DND-41 (cell line): ENCODE measurements around the gene TNIK.

Experiments
- ATAC-seq: fragments of 200-7000 bp; cut with Tn5 transposase; 3 replicates; pipeline ENCODE4 v1.9.1; 2021; ENCODE audit warnings: low read depth; ENCODE audit not compliant: insufficient read depth
- DNase-seq: peaks from one replicate; pipeline ENCODE4 v3.0.0-alpha.2; 2020
- H2AFZ ChIP-seq: 2 replicates; pipeline ENCODE4 v1.6.0; 2012; ENCODE audit warnings: low read depth, low read length
- H3K27ac ChIP-seq: 2 replicates; pipeline ENCODE4 v1.5.1; 2012; ENCODE audit warnings: low read length, inconsistent platforms
- H3K27me3 ChIP-seq: fragments of 200-600 bp; sonication (generic); 2 replicates; pipeline ENCODE4 v1.6.0; 2012; ENCODE audit warnings: low read length, mild to moderate bottlenecking, inconsistent platforms; ENCODE audit not compliant: insufficient read depth, poor library complexity
- H3K36me3 ChIP-seq: 2 replicates; pipeline ENCODE4 v1.5.1; 2012; ENCODE audit warnings: low read length, inconsistent platforms; ENCODE audit not compliant: insufficient read depth
- H3K4me1 ChIP-seq: 2 replicates; pipeline ENCODE4 v1.5.1; 2012; ENCODE audit warnings: mild to moderate bottlenecking, low read length; ENCODE audit not compliant: insufficient read depth
- H3K4me2 ChIP-seq: 2 replicates; pipeline ENCODE4 v1.6.0; 2012; ENCODE audit warnings: mild to moderate bottlenecking, moderate library complexity, low read length, inconsistent platforms; ENCODE audit not compliant: insufficient read depth
- H3K4me3 ChIP-seq, 2 experiments: fragments of 200-600 bp in 1 of 2; shearing (Covaris generic) in 1 of 2; 2 replicates each; pipeline ENCODE4 v1.5.1; 2012 to 2016; ENCODE audit warnings: inconsistent platforms in 2 of 2, low read length in 2 of 2, mild to moderate bottlenecking in 2 of 2, low read depth in 1 of 2, moderate library complexity in 1 of 2
- H3K79me2 ChIP-seq: 2 replicates; pipeline ENCODE4 v1.6.0; 2012; ENCODE audit warnings: low read length, inconsistent platforms; ENCODE audit not compliant: insufficient read depth
- H3K9ac ChIP-seq: 2 replicates; pipeline ENCODE4 v1.6.0; 2012; ENCODE audit warnings: low read depth, mild to moderate bottlenecking, inconsistent platforms, low read length, moderate library complexity
- H3K9me3 ChIP-seq: 2 replicates; pipeline ENCODE4 v1.5.1; 2012; ENCODE audit warnings: low read length, moderate library complexity, mild to moderate bottlenecking, inconsistent platforms; ENCODE audit not compliant: insufficient read depth, severe bottlenecking
- H4K20me1 ChIP-seq: 2 replicates; pipeline ENCODE4 v1.6.0; 2012; ENCODE audit warnings: low read length; ENCODE audit not compliant: insufficient read depth
- CTCF ChIP-seq: IDR thresholded peaks from 2 replicates; pipeline ENCODE4 v1.5.1; 2012; ENCODE audit warnings: borderline replicate concordance, low read length, moderate library complexity, mild to moderate bottlenecking; ENCODE audit not compliant: poor library complexity, severe bottlenecking; ENCODE audit errors: extremely low read depth
- EZH2 ChIP-seq: IDR thresholded peaks from 3 replicates; pipeline ENCODE4 v1.6.1; 2012; ENCODE audit warnings: borderline replicate concordance, low read depth, mild to moderate bottlenecking, moderate library complexity, low read length, inconsistent platforms; ENCODE audit not compliant: severe bottlenecking

Gene TNIK

GRCh38 chr3:171021377-171021776 is 438.8 kb downstream of the TNIK start:
- Histone ChIP-seq H3K27ac (no peak overlapping the region), H3K27me3 (peaks cover 3% of the 10 kb centered on the region), H3K9ac (no peak overlapping the region), H3K4me1 (no peaks in the 10 kb centered on the region), H3K36me3 (no peaks in the 10 kb centered on the region), H3K79me2 (no peaks in the 10 kb centered on the region), H3K4me3 (no peak overlapping the region), H4K20me1 (no peaks in the 10 kb centered on the region), H3K9me3 (no peaks in the 10 kb centered on the region), H2AFZ (no peak overlapping the region), H3K4me2 (no peak overlapping the region)
- no peak for DNase-seq
- TF ChIP-seq CTCF = no peak
- no peak for ATAC-seq

GRCh38 chr3:171018156-171018935 is 441.9 kb downstream of the TNIK start:
- DNase-seq = no peak
- ATAC-seq = no peak
- H3K9me3 ChIP-seq = no peaks in the 10 kb centered on the region
- H3K4me2 ChIP-seq = no peak overlapping the region
- TF ChIP-seq EZH2 = no peak
- no peak for TF ChIP-seq CTCF
- peaks cover 2% of the 10 kb centered on the region for H3K27me3 ChIP-seq
- no peak overlapping the region for H3K27ac ChIP-seq
- no peak overlapping the region for H3K4me3 ChIP-seq
- no peaks in the 10 kb centered on the region for H3K36me3 ChIP-seq
- no peak overlapping the region for H2AFZ ChIP-seq
- H3K9ac ChIP-seq = no peak overlapping the region
- H4K20me1 ChIP-seq = no peaks in the 10 kb centered on the region
- H3K4me1 ChIP-seq = no peaks in the 10 kb centered on the region
- H3K79me2 ChIP-seq = no peaks in the 10 kb centered on the region

- H3K9me3 ChIP-seq = no peaks in the 10 kb centered on the region
- TF ChIP-seq EZH2 (no peak), CTCF (no peak)
- H3K9ac ChIP-seq = no peak overlapping the region
- no peak overlapping the region for H3K4me3 ChIP-seq
- H3K4me1 ChIP-seq = no peaks in the 10 kb centered on the region
- H3K79me2 ChIP-seq = no peaks in the 10 kb centered on the region
- no peak overlapping the region for H2AFZ ChIP-seq
- H4K20me1 ChIP-seq = no peaks in the 10 kb centered on the region
- H3K27ac ChIP-seq = no peak overlapping the region
- H3K27me3 ChIP-seq = no peaks in the 10 kb centered on the region
- no peak for ATAC-seq
- no peaks in the 10 kb centered on the region for H3K36me3 ChIP-seq
- no peak for DNase-seq
- no peak overlapping the region for H3K4me2 ChIP-seq
These were observed 446.1 kb downstream of the TNIK start for GRCh38 chr3:171013822-171014748.
